ENCODE measurements around the gene EIF5.

Gene EIF5

DNA sequence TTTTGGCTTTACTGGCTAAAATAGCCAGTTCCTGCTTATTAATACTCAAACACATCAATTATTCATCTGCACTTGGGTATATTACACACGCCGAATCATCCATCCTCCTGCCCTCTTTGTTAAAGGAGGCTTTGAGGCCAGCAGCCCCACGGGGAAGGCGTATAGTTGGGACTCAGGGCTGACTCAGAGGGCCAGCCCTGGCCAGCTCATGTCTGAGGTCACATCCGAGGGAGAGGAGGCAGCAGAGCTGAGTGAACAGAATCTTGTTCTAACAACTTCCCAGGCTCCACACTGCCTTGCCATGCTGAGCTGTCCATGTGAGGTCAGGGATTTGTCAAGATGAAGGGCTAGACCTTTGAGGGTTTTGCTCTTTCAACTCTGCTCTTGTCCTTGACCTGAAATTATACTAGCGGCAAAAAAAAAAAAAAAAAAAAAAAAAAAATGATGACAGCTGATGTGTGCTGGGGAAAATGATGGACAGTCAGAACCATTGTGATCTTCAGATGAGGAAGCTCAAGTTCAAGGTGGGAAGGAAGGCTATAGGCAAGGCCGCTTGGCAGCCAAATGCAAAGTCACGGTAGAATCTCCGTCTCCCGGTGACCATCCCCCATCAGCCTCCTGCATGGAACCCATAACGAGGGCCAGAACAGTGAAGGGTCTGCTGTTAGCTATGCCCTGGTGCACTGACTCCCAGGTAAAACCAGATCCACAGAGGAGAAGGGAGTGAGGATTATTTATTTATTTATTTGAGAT lies 38.7 kb downstream of the EIF5 start:
- peaks cover 9% of the 10 kb centered on the region for H3K4me1 ChIP-seq (ENCODE audit: control insufficient read depth, insufficient read depth, low read depth, low read length)
- DNase-seq, result peak; percentile 92

DNA sequence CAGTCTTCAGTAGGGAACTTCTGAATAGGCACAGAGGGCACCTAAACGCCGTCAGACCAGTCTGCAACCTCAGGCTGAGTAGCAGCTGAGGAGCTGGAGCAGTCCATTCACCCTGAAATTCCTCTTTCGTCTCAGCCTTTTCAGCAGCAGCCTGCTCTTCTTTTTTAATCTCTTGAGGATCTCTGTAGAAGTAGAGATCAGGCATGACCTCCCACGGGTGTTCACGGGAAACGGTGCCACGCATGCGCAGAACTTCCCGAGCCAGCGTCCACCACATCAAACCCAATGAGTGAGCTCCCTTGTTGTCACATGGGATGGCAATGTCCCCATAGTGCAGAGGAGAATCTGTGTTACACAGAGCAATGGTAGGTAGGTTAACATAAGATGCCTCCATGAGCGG lies 40.1 kb downstream of the EIF5 start:
- Histone ChIP-seq H3K4ac (ENCODE audit: low read depth in 1 of 2, low read length in 2 of 2) (no peak overlapping the region), H3K4me3 (ENCODE audit: insufficient read depth in 1 of 2, low read depth in 1 of 2, low read length in 2 of 2) (no peak overlapping the region)
- 96% methylated on average over 11 of the region's 11 CpGs for WGBS

More for the DNA sequence above, 38.7 kb downstream of the EIF5 start:
- no peak overlapping the region for H4K8ac ChIP-seq (ENCODE audit: low read length)
- H3K4ac ChIP-seq (ENCODE audit: low read depth in 1 of 2, low read length in 2 of 2), result no peak overlapping the region
- no peak overlapping the region for H3K23ac ChIP-seq (ENCODE audit: low read length in 2 of 2)
- H3K9me3 ChIP-seq (ENCODE audit: control insufficient read depth, low read length), result no peaks in the 10 kb centered on the region
- no peak overlapping the region for H4K91ac ChIP-seq (ENCODE audit: low read length)
- H3K27me3 ChIP-seq (ENCODE audit: control insufficient read depth in 1 of 2, insufficient read depth in 1 of 2, low read length in 2 of 2), result no peaks in the 10 kb centered on the region
- no peak overlapping the region for H2AK5ac ChIP-seq (ENCODE audit: low read length, severe bottlenecking)
- 41% methylated on average over 11 of the region's 11 CpGs for WGBS
- H3K36me3 ChIP-seq (ENCODE audit: control insufficient read depth in 1 of 2, insufficient read depth in 2 of 2, low read depth in 1 of 2, low read length in 2 of 2), result no peaks in the 10 kb centered on the region
- H2BK120ac ChIP-seq (ENCODE audit: low read depth, low read length), result no peak overlapping the region
- H3K79me1 ChIP-seq (replicated peaks; ENCODE audit: low read length, poor library complexity, severe bottlenecking), result no peaks in the 10 kb centered on the region
- H3K18ac ChIP-seq (ENCODE audit: low read depth in 1 of 2, low read length in 2 of 2), result peak overlapping the region; percentile 25 to 62
- H2BK15ac ChIP-seq (ENCODE audit: low read depth, poor library complexity, severe bottlenecking), result no peak overlapping the region
- H2AFZ ChIP-seq (ENCODE audit: low read depth, low read length), result no peak overlapping the region
- H3K27ac ChIP-seq (ENCODE audit: low read length, poor library complexity, severe bottlenecking), result peak overlapping the region; percentile 55
- peak overlapping the region in 1 of 2 experiments; percentile 27 for H2BK12ac ChIP-seq (ENCODE audit: low read length in 2 of 2)
- H3K14ac ChIP-seq (ENCODE audit: low read length in 2 of 2), result no peak overlapping the region
- no peak overlapping the region for H2BK5ac ChIP-seq (ENCODE audit: low read depth, low read length, poor library complexity, severe bottlenecking)
- peak overlapping the region; percentile 53 for H3K9ac ChIP-seq (ENCODE audit: low read length)
- H3K4me2 ChIP-seq (ENCODE audit: low read length, poor library complexity, severe bottlenecking), result no peak overlapping the region
- no peak overlapping the region for H3K4me3 ChIP-seq (ENCODE audit: insufficient read depth in 1 of 2, low read depth in 1 of 2, low read length in 2 of 2)

GRCh38 chr14:103377522-103378037 lies 43.5 kb downstream of the EIF5 start:
- no peaks in the 10 kb centered on the region for H3K79me1 ChIP-seq (replicated peaks; ENCODE audit: low read length, poor library complexity, severe bottlenecking)
- no peaks in the 10 kb centered on the region for H3K9me3 ChIP-seq (ENCODE audit: control insufficient read depth, low read length)
- 94% methylated on average over 2 of the region's 2 CpGs for WGBS
- no peak overlapping the region for H3K4ac ChIP-seq (ENCODE audit: low read depth in 1 of 2, low read length in 2 of 2)
- peaks cover 0 to 6% of the 10 kb centered on the region in 2 experiments for H3K27me3 ChIP-seq (ENCODE audit: control insufficient read depth in 1 of 2, insufficient read depth in 1 of 2, low read length in 2 of 2)
- H3K27ac ChIP-seq (ENCODE audit: low read length, poor library complexity, severe bottlenecking), result no peak overlapping the region
- H3K36me3 ChIP-seq (ENCODE audit: control insufficient read depth in 1 of 2, insufficient read depth in 2 of 2, low read depth in 1 of 2, low read length in 2 of 2), result no peaks in the 10 kb centered on the region
- no peak overlapping the region for H3K4me2 ChIP-seq (ENCODE audit: low read length, poor library complexity, severe bottlenecking)
- H3K4me3 ChIP-seq (ENCODE audit: insufficient read depth in 1 of 2, low read depth in 1 of 2, low read length in 2 of 2), result no peak overlapping the region
- H2AK5ac ChIP-seq (ENCODE audit: low read length, severe bottlenecking), result no peak overlapping the region
- no peak overlapping the region for H4K91ac ChIP-seq (ENCODE audit: low read length)
- H2BK15ac ChIP-seq (ENCODE audit: low read depth, poor library complexity, severe bottlenecking), result no peak overlapping the region
- no peak overlapping the region for H3K23ac ChIP-seq (ENCODE audit: low read length in 2 of 2)
- H3K9ac ChIP-seq (ENCODE audit: low read length), result no peak overlapping the region
- H3K14ac ChIP-seq (ENCODE audit: low read length in 2 of 2), result peak overlapping the region in 1 of 2 experiments; percentile 47
- no peak overlapping the region for H2BK5ac ChIP-seq (ENCODE audit: low read depth, low read length, poor library complexity, severe bottlenecking)
- H4K8ac ChIP-seq (ENCODE audit: low read length), result no peak overlapping the region
- H2BK120ac ChIP-seq (ENCODE audit: low read depth, low read length), result no peak overlapping the region
- H2BK12ac ChIP-seq (ENCODE audit: low read length in 2 of 2), result no peak overlapping the region
- DNase-seq, result no peak
- peaks cover 6% of the 10 kb centered on the region for H3K4me1 ChIP-seq (ENCODE audit: control insufficient read depth, insufficient read depth, low read depth, low read length)
- no peak overlapping the region for H2AFZ ChIP-seq (ENCODE audit: low read depth, low read length)
- H3K18ac ChIP-seq (ENCODE audit: low read depth in 1 of 2, low read length in 2 of 2), result no peak overlapping the region

More for the DNA sequence above, 40.1 kb downstream of the EIF5 start:
- Histone ChIP-seq H3K4me2 (ENCODE audit: low read length, poor library complexity, severe bottlenecking) (no peak overlapping the region), H3K14ac (ENCODE audit: low read length in 2 of 2) (no peak overlapping the region), H2AFZ (ENCODE audit: low read depth, low read length) (no peak overlapping the region), H2BK5ac (ENCODE audit: low read depth, low read length, poor library complexity, severe bottlenecking) (no peak overlapping the region), H3K18ac (ENCODE audit: low read depth in 1 of 2, low read length in 2 of 2) (peak overlapping the region in 1 of 2 experiments; percentile 23), H3K9ac (ENCODE audit: low read length) (no peak overlapping the region), H3K27ac (ENCODE audit: low read length, poor library complexity, severe bottlenecking) (no peak overlapping the region), H3K4me1 (ENCODE audit: control insufficient read depth, insufficient read depth, low read depth, low read length) (peaks cover 9% of the 10 kb centered on the region), H3K36me3 (ENCODE audit: control insufficient read depth in 1 of 2, insufficient read depth in 2 of 2, low read depth in 1 of 2, low read length in 2 of 2) (no peaks in the 10 kb centered on the region), H2BK120ac (ENCODE audit: low read depth, low read length) (no peak overlapping the region), H3K27me3 (ENCODE audit: control insufficient read depth in 1 of 2, insufficient read depth in 1 of 2, low read length in 2 of 2) (peaks cover 0 to 6% of the 10 kb centered on the region in 2 experiments), H2AK5ac (ENCODE audit: low read length, severe bottlenecking) (no peak overlapping the region), H4K91ac (ENCODE audit: low read length) (no peak overlapping the region), H2BK15ac (ENCODE audit: low read depth, poor library complexity, severe bottlenecking) (no peak overlapping the region), H4K8ac (ENCODE audit: low read length) (no peak overlapping the region), H2BK12ac (ENCODE audit: low read length in 2 of 2) (no peak overlapping the region), H3K23ac (ENCODE audit: low read length in 2 of 2) (no peak overlapping the region), H3K9me3 (ENCODE audit: control insufficient read depth, low read length) (no peaks in the 10 kb centered on the region), H3K79me1 (replicated peaks; ENCODE audit: low read length, poor library complexity, severe bottlenecking) (no peaks in the 10 kb centered on the region)
- no peak for DNase-seq

DNA sequence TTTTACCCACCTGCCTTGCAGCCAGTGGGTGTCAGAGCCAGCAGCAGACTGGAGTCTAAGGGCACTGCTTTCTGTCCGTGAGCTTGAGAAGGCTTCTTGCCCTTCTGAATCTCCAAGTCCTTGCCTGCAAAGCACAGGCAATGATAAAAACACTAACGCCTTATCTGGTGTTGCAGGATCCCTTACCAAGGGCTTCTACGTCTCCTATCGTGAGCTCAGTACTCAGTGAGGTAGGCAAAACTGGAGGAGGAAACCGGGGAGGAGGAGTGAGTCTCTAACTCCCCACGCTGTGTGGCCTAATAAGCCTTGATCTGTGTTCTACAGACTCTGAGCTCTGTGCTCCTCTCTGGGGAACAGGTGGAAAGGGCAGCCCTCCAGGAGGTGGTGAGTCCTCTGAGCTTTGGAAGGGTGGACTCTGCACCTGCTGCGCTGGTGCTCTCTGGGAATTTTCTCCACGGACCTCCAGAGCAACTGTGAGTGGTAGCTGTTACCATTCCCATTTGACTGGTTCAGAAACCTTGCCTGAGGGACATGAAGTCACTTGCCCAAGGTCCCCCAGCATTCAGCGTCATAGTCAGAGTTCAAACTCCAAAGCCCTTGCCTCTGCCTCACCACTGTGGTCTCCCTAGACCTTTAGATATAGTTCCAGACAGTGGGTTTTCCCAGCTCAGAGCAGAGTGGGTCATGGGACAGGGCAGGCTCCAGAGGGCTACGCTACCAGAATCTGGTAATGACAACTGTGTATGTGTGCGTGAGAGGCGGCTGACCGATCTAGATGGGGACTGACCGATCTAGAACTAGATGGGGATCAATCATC lies 44.2 kb downstream of the EIF5 start:
- Histone ChIP-seq H2AFZ (ENCODE audit: low read depth, low read length) (no peak overlapping the region), H3K79me1 (replicated peaks; ENCODE audit: low read length, poor library complexity, severe bottlenecking) (no peaks in the 10 kb centered on the region), H3K18ac (ENCODE audit: low read depth in 1 of 2, low read length in 2 of 2) (no peak overlapping the region), H3K4me1 (ENCODE audit: control insufficient read depth, insufficient read depth, low read depth, low read length) (peaks cover 4% of the 10 kb centered on the region), H3K9me3 (ENCODE audit: control insufficient read depth, low read length) (no peaks in the 10 kb centered on the region), H3K4me3 (ENCODE audit: insufficient read depth in 1 of 2, low read depth in 1 of 2, low read length in 2 of 2) (no peak overlapping the region), H2BK12ac (ENCODE audit: low read length in 2 of 2) (no peak overlapping the region), H3K4me2 (ENCODE audit: low read length, poor library complexity, severe bottlenecking) (no peak overlapping the region), H4K91ac (ENCODE audit: low read length) (no peak overlapping the region), H3K9ac (ENCODE audit: low read length) (no peak overlapping the region), H2BK5ac (ENCODE audit: low read depth, low read length, poor library complexity, severe bottlenecking) (no peak overlapping the region), H2BK15ac (ENCODE audit: low read depth, poor library complexity, severe bottlenecking) (no peak overlapping the region), H2AK5ac (ENCODE audit: low read length, severe bottlenecking) (no peak overlapping the region), H3K27ac (ENCODE audit: low read length, poor library complexity, severe bottlenecking) (no peak overlapping the region), H3K36me3 (ENCODE audit: control insufficient read depth in 1 of 2, insufficient read depth in 2 of 2, low read depth in 1 of 2, low read length in 2 of 2) (no peaks in the 10 kb centered on the region), H3K14ac (ENCODE audit: low read length in 2 of 2) (no peak overlapping the region), H2BK120ac (ENCODE audit: low read depth, low read length) (no peak overlapping the region), H3K23ac (ENCODE audit: low read length in 2 of 2) (no peak overlapping the region), H3K27me3 (ENCODE audit: control insufficient read depth in 1 of 2, insufficient read depth in 1 of 2, low read length in 2 of 2) (peaks cover 0 to 6% of the 10 kb centered on the region in 2 experiments), H4K8ac (ENCODE audit: low read length) (no peak overlapping the region), H3K4ac (ENCODE audit: low read depth in 1 of 2, low read length in 2 of 2) (no peak overlapping the region)
- DNase-seq, result no peak
- 84% methylated on average over 14 of the region's 14 CpGs for WGBS

Data from mesenchymal stem cell (in vitro differentiated cells and primary cell).